ENCODE data around the gene GOLGB1.
"Not testable (repeated sequence)": the region's sequence is repeated elsewhere in the genome, so short reads cannot be mapped to it uniquely, and the experiment has no call there.

Gene GOLGB1

DNA sequence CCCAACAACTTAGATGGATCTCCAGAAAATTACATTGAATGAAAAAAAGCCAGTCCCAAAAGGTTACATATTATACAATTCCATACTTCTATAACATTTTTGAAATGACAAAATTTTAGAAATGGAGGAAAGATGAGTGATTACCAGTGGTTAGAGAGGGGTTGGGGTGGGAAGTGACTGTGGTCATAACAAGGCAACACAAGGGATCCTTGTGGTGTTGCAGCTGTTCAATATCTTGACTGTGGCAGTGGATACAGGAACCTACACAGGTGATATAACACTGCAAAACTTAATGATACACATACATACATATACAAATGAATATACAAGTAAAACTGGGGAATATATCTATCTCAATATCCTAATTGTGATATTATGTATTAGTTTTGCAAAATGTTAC is 9.6 kb downstream of the GOLGB1 start:
- DNase-seq = no peak

DNA sequence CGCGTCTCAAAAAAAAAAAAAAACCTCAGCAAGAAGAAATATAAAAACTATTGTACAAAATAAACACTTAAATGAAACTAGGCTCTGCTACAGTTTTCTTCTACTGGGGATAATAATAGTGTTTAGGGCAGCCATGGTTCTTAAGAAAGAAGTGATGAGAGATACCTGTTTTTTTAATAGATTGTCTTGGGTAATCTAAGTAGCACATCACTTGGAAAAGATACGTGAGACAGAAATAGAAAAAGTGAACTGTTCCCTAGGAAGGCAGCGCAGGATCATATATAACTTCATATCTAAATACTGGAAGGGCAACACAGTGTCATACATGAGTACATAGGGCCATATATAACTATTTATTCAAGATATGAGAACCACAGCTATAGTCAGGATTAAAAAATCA is 11.9 kb downstream of the GOLGB1 start:
- no peak for DNase-seq

DNA sequence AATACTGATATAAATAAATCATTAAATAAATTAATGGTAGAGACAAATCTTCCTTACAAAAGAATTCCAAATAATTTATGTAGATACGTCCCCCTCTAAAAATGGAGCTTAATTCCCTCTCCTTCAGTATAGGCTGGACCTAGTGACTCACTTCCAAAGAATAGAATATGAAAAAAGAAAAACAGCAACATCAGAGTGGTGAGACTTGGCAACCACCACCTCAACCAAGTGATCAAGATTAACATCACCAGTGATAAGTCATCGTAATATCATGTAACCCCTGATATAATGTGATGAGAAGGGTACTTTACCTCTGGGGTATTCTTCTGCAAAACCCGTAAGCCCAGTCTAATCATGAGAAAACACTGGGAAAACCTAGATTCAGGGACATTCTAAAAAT is 13.4 kb downstream of the GOLGB1 start:
- DNase-seq = no peak

DNA sequence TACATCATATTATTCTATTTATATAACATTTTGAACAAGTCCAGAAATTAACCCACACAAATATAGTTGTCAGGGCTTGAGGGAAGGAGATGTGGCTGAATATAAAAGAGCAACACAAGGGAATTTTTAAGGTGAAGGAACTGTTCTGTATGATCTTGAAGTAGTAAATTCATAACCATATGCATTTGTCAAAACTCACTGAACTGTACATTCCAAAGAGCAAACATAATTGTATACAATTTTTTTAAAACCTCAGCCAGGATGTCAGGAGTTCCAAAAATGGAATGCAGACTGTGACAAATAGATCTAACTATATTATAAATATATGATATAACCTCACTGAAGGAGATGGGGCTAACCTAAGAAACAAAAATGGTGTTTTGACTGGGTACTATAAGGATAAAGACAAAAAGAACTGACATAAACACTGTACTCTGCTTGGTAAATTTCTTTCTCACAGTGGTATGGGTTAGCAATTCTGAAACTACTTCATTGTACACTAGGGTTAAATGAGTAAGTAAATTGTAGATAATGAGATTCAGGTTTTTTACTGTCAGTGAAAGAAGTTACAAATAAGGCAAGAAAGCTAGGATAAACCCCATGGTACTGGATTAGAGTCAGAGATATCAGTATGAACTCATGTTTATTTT is 14.4 kb downstream of the GOLGB1 start:
- no peak for DNase-seq

DNA sequence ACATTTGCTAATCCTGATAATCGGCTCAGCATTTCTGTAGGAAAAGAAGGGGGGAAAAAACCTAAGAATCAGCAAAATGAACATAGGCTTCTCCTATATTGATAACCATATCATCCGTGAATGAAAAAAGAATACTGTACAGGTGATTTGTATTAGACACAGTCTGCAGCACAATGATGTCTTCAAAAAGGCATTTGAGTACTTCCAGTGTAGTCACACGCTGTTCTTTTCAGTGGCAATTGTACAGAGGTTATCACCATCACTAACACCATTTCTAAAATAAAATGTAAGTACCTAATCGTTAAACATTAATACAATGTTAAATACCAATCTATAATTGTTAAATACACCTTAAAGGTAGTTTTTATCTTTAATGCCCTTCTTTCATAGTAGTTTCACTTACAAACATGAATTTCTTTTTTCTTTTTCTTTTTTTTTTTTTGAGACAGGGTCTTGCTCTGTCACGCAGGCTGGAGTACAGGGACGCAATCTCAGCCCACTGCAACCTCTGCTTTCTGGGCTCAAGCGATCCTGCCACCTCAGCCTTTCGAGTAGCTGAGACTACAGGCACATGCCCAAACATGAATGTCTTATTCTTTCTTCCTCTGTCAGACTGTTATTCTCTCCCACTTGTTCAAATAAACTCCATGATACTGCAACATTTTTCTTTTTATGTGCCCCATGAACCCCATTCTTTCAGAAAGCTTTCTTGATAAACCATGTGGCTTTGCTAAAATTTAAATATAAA is 18.4 kb downstream of the GOLGB1 start:
- no peak for DNase-seq

DNA sequence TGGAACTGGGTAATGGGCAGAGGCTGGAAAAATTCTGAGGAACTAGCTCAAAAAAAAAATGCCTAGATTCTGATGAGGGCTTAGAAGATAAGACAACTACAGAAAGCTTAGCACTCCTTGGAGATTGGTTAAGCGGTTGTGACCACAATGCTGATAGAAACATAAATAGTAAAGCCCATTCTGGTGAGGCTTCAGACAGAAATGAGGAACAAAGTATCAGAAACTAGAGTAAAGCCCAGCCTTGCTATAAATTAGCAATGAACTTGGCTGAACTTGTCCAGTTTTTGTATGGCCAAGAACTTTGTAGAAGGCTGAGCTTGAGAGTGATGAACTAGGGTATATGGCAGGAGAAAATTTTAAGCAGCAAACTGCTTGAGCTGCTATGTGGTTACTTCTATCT is 25.4 kb downstream of the GOLGB1 start:
- no peak for DNase-seq

DNA sequence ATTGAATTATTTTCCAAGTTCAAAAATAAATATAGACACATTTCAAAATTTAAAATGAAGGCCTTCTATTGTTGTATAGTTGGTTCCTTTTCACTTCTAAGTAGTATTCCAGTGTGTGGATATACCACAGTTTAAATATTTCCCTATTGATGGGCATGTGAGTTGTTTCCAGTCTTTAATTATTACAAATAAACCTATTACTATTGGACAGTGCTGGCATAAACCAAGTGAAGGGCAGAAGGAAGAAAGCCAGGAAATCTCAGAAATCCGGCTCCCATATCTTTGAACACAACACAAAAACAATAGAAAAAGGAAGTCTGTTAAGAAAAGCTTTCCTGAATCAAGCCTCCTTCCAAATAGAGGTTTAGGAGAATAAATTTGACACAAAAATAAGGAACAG is 26.1 kb downstream of the GOLGB1 start:
- DNase-seq = no peak

DNA sequence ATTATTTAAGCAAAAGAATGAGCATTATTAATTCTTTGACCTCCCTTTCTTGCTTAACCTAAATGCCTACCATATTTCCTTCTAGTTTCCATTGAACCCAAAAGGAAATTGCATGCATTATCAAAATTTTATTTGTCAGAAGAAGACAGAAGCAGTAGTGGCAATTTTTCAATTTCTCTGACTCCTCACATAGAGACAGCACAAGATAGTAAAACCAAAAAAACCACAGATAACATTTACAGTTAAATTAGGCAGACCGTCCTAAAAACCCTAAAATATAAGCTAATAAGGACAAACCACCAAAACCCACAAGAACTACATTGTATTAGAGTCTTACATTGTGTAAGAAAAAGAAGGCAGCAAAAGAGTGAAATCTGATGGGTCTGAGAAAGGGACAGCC is 27.1 kb downstream of the GOLGB1 start:
- no peak for DNase-seq

DNA sequence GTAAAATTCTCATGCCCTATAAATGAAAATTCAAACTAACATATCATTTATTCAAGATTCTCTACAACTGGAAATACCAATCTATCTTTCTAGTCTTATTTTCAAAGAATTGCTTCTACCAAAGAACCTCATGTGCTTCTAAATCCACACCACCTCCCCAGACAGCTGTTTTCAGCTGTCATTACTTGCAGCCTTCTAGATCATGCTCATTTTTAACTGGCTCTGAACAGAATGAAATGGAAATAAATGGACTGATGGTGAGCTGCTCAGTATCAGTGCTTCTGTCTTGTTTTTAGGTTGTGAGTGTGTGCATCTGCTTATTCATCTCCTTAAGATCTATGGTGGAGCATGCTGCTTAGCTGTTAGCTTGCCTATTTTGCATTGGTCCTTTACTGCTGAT is 29.4 kb downstream of the GOLGB1 start:
- DNase-seq = no peak

DNA sequence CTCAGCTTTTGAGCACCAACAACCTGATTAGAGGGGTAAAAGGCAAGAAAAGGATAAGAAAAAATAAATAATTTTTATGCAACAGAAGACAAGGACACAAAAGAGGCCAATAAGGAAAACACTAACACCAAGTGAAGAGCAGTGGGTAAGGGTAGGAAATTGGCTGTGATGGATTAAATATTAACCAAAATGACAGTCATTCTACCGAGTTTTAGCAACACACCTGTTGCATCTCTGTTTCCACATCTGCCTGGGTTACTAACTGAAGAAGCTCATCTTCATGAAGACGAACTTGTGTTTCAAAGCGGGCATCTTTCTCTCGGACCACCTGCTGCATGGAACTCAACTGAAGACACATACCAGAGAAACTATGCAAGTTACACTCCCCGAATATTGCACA is 30.1 kb downstream of the GOLGB1 start:
- no peak for DNase-seq

DNA sequence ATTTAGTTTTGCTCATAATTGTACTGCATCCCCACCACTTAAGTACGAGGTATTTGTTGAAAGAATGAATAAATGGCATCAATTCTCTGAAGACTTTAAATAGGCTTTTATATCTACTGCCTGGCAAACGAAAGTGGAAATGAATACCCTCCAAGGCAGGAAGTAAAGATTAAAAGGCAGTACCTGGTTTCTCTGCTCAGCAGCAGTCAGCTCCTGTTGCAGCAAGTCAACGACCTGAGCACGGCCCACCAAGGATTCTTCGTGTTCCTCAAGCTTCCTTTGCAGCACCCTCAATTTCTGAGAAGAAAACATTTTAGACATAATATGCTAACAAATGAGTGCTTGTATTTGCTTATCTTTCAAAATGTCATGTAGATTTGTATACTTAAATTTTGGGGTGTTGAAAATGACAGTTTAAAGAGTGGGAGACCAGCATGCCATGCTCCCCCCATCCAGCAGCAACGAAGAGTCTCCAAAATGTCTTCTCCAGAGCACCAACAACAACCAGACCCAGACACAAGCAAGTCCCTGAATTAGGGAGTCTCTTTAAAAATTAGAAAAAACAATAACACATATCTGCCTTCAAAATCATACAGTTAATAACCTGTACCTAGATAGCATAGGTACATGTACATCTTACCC is 31.2 kb downstream of the GOLGB1 start:
- no peak for DNase-seq

DNA sequence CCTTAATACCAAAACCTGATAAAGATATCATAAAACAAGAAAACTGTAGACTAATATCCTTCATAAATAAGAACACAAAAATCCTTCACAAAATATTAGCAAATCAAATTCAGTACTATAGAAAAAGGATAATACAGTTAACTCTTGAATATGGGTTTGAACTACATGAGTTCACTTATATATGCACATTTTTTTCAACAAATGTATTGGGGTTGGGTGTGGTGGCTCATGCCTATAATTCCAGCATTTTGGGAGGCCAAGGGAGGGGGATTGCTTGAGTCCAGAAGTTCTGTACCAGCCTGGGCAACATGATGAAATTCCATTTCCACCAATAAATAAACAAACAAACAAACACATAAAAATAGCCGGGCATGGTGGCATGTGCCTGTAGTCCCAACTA is 39.2 kb downstream of the GOLGB1 start:
- no peak for DNase-seq

DNA sequence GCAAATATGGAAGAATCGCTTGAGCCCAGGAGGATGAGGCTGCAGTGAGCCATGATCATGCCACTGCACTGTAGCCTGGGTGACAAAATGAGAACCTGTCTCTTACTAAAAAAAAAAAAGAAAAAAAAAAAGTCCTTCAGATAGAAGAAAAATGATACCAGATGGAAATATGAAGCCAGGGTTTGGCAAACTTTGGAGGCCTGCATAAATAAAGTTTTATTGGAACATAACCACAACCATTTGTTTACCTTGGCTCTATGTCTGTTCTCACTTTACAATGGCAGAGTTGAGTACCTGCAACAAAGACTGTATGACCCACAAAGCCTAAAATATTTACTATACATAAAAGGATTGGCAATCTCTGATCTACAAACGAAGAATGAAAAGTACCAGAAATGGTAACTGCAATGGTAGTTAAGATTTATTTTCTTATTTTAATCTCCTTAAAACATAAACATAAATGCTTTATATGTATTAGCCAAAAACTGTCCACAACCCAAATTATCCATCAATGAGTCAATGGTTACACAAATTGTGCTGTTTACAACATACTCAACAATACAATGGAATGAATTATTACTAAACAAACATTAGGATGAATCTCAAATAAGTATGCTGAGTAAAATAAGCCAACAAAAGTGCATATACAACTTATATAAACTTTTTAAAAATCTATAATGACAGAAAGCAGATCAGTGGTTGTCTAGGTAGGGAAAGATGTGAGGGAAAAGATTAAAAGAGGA is 41.8 kb downstream of the GOLGB1 start:
- DNase-seq = no peak

DNA sequence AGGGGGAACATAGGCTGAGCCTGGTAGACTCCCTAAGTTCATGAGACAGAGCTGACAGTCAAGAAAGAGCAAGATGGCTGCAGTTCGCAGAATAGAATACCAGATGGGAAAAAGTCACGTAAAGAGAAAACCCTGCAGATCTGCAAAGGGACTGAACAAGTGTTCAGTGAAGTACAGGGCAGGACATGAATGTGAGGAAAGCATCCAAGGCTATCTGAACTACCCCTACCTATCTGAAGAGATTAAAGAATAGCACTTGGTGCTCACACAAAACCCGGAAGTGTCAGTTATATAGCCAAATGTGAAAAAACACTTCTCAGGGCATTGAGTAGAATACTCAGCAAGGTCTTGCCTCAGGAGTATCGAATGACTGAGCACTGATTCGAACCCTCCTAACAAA is 44.0 kb downstream of the GOLGB1 start:
- no peak for DNase-seq

DNA sequence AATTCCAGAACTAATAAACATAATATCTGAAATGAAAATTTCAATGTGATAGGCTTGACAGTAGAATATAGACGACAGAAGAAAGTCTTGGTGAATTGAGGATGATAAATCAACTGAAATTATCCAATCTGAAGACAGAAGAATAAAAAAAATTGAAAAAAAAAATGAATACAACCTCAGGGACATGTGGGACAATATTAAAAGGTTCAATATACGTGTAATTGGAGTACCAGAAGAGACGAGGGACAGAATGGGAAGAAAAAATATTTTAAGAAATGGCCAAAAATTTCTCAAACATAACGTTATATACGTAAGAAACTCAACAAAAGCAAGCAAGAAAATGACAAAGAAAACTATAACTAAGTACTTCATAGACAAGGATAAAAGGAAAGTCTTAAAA is 45.6 kb downstream of the GOLGB1 start:
- DNase-seq = no peak

DNA sequence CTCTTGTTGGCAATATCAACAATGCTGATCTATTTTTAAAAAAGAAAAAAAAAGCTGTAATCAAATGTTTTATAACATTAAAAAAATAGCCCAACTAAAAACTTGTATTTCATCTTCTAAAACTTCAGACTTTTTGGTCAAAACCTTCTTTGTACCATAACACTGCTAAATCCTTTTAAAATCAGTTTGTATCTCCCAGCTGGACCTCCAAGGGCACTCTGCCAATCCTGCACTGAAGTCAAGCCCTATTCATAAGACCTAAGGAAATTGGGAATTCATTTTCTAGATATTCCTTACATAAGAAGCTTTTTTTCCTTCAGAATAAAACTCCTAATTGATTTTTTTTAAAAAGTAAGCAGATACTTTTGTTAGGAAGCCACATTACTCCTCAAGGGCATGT is 50.6 kb downstream of the GOLGB1 start:
- no peak for DNase-seq

DNA sequence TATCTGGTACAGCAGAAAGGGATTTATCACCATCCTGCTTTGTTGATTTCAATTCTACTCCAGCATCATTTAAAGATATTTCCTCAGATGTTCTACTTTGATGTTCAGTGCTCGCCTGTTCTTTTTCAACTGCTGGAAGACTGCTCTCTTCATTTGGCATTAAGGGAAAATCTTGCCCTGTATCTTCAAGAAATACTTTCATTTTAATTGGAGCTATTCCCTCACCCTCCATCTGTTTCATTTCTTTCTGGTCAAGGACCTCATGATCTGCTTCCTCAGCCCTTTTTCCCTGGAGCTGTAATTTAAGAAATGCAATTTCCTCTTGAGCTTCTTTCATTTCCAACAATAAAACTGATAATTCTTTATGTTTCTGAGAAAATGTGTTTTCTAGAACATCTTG is 51.1 kb downstream of the GOLGB1 start:
- no peak for DNase-seq

DNA sequence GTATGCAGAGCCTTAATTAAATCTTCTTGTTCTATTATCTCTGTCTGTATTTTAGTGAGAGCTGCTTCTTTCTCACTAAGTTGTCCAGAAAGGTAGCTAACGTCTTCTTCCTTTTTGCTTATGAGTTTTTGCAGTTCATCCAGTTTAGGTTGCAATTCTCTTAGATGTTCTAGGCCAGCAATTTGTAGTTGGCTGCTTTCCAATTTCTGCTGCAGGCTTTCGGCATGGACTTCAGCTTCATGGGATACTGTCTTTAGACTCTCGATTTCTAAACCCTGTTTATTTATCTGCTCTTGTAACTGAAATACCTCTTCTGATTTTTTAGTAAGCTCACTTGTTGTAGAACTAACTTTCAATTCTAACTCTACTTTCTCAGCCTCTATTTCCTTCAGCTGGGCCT is 53.4 kb downstream of the GOLGB1 start:
- DNase-seq = no peak

DNA sequence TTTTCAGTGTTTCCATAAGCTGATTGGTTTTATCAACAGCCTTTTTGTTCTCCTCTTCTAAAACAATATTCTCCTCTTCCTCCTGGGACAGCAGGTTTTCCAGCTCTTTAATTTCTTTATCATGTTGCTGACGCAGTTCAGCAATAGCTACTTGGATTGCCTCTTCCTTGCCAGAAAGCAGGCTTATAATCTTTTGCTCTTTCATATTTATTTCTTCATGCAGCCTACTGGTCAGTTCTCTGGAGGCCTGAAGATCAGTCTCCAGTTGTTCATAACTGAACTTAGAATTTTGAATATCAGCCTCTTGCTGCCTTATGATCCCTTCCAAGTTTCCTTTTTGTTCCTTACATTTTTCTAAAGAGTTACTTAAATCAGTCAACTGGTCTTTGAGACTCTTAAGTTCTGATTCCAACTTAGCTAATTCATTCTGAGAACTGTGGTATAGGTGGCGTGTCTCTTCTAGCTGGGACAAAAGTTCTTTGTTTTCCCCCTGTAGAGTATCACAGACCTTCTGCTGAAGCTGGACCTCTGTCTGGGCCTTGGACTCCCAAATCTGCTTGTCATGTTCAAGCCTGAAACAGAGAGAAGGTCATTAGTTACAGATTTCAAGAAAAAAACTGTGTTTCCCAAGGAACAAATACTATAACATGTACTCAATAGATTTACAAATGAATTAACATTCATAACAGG is 57.4 kb downstream of the GOLGB1 start:
- no peak for DNase-seq

DNA sequence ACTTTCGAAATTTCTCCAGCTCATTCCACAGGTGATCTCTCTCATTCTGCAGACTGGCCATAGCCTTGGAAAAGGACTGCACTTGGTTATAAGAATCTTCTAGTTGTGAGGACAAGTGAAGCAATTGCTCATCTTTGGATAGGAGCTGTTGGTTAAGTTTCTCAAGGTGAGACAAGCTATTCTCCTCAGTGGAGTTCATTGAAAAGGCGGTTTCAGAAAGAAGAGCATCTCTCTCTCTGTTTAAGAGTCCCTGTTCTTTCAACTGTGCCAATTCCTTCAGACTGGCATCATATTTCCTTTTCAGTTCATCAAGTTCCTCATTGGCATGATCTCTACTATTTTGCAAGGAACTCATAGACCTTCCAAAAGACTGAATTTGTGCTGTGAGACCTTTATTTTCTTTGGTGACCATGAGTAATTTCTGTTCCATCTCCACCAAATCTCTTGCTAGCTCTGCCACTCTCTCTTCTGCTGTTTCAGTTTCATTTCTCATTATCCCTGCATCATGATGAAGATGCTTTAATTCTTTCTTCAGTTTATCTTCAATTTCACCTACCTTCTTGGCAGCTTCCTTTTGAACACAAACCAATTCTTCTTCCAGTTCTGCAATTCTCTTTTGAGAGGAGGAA is 58.6 kb downstream of the GOLGB1 start:
- no peak for DNase-seq

DNA sequence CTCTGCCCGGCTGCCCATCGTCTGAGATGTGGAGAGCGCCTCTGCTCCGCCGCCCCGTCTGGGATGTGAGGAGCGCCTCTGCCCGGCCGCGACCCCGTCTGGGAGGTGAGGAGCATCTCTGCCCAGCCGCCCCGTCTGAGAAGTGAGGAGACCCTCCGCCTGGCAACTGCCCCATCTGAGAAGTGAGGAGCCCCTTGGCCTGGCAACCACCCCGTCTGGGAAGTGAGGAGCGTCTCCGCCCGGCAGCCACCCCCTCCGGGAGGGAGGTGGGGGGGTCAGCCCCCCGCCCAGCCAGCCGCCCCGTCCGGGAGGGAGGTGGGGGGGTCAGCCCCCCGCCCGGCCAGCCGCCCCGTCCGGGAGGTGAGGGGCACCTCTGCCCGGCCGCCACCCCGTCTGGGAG is 60.8 kb downstream of the GOLGB1 start:
- DNase-seq = not testable (repeated sequence)

DNA sequence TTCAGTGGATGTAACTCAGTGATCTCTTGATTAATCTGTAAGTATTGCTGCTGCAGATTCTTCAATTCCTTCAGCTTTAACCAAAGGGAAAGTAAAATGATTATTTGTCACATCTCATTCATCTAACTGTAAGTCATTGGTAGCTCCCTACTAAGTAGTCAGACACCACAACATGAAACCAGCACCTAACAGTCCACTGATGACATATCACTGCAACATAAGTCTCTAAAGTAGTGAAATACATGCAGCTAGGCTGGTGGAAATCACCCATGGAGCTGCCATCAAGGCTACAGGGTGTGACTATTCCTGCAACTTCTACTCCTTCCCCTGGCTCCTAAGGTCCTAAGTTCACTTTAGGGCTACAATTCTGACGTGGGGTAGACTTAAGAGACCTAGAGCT is 67.7 kb downstream of the GOLGB1 start:
- no peak for DNase-seq

DNA sequence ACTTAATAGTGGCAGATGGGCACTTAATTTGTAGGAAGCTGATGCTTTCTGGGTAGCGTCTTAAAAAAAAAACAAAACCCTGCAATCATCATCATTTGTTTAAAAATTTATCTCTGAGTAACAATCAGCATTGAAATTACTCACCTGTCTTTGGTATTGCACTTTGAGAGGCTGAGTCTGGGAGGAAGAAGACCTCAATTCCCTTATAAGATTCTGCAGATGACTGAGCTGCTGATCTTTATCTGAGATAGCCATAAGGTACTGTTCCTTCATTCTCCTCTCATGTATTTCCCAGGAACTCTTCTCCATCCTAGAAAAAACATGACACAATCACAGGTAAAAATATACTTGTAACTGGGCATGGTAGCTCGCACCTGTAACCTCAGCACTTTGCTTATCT is 72.4 kb downstream of the GOLGB1 start:
- no peak for DNase-seq

All from activated CD4-positive, alpha-beta T cell treated with anti-CD3 and anti-CD28 coated beads, Interleukin-2, amount 50 U/mL, for 4 hours (primary cell).